Measurements from ENCODE around the gene CHD1L.
"Not testable (repeated sequence)": the region's sequence is repeated elsewhere in the genome, so short reads cannot be mapped to it uniquely, and the experiment has no call there.

Gene CHD1L

DNA sequence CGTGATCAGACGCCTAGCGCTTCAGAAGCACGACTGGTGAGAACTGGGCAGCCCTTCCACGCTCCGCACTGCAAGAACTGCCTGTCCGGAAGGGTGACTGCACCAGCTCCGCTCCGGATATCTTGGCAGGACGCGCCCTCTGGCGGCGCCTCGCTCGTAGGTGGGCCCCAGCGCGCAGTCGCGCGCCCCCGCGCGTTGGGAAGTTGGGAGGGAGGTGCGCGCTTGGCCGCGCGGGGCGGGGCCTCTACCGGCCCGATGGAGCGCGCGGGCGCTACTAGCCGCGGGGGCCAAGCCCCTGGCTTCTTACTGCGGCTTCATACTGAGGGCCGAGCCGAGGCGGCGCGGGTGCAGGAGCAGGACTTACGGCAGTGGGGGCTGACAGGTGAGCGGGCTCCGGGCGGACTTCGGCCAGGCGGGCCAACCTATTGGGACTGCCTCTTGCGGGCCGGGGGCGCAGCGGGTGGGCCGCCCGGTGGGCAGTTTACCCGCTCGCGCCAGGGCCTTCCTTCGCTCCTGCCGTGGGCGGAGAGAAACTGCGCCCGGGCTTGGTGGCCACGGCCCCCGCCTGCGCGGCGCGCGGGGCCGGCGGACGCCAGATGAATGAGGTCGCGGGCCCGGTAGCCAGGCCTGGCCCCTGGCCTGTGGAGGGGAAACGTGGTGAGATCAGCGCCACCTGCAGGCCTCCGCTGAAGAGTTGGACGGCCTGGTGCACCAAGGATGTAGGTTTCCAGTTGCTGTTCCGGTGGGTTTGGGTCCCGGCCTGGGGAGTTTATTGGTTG, at the start of gene CHD1L:
TSS of gene CHD1L (plus strand) at position 236 of the 779 bp plus-strand sequence. CDS start at position 256, 20 bp downstream.
- peak; percentile 87 for DNase-seq (ENCODE audit: low spot score)

DNA sequence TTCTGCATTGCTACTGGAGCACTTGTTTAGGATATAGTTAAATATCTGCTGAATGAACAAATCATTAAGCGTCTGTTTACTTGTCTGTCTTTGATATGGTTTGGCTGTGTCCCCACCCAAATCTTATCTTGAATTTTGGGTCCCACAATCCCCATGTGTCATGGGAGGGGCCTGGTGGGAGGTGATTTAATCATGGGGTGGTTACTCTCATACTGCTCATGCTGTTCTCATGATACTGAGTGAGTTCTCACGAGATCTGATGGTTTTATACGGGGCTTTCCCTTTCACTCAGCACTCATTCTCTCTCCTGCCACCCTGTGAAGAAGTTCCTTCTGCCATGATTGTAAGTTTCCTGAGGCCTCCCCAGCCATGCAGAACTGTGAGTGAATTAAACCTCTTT, 45.2 kb upstream of the CHD1L start:
- DNase-seq (ENCODE audit: low spot score): not testable (repeated sequence)

DNA sequence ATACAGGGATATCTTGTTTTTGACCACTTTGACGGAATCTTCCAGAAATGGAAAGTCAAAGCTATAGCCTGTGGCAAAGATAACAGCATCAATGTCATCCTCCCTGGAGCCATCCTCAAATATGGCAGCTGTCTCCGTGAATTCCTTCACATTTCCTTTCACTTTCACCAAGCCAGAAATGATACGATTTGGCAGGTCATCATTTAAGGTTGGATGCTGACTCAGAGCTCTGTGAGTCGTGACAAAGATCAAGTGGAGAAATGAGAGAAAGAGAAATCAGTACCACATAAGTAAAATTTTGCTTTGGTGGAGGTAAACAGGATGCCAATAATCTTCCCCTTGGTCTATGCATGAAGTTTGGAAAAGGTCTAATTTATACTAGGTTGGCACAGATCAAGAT, 41.2 kb upstream of the CHD1L start:
- DNase-seq (ENCODE audit: low spot score): peak; percentile 27

DNA sequence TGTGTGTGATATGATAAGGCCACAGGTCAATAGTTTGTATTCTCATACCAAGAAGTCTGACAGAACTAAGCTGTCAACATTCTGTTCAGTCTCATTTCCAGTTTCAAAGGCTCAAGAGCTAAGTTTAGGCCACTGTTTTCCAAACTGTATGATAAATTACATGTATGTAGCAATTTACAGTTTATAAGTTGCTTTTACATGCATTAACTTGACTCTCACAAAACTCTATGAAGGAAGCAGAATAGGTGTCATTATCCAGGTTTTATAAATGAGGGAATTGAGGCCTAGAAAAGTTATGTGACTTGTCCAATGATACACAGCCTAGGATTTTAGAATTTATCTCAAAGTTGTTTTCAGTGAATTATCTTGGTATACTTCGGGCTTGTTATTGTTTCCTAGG, 40.7 kb upstream of the CHD1L start:
- DNase-seq (ENCODE audit: low spot score): no peak

DNA sequence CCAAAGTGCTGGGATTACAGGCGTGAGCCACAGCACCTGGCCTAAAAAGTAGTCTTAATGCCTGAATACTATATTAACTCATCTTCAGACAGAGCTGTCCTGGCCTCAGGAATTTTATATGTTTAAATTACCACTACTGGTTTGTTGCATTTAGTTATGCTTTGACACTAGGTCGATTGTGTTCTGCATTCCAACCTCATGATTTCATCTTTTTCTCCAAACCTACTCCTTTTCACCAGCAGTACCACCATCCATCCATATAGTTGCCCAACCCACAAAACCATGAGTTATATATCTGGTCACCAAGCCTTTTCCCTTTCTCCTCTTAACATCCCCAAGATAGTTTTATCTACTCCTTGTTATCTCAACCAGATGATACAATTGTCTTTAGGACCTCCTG, 39.9 kb upstream of the CHD1L start:
- peak; percentile 77 for DNase-seq (ENCODE audit: low spot score)

DNA sequence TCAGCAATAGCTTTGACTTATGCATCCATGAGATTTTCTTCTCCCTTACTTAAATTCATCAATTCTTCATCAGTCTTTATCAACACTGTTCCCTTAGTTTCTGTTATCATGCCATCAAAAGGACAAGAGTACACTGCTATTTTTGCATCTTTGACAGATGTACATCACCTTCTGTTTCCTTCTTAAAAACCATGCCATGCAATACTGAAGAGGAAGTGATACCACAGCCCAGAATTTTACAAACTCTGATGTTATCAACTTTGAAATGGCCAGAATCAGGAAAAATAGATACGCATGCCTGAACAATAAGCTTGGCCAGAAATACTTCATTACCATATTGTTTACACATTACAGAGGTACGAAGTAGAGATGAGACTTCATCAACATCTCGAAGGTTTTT, 38.4 kb upstream of the CHD1L start:
- DNase-seq (ENCODE audit: low spot score): no peak

DNA sequence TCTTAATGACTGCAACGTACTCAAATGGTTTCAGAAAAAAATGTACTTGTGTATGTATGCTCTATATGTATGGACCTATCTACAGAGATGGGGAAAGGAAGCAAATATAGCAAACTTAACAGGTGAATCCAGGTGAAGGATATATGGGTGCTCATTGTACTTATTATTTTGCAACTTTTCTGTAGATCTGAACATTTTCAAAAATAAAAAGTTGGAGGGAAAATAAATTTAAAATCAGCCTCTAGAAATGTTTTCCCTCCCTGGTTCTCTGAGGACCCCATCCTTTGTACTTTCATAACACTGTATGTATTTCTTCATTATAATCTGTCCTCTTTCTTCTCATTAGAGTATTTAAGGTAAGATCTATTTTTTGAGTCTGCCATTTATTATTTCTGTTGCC, 35.3 kb upstream of the CHD1L start:
- no peak for DNase-seq (ENCODE audit: low spot score)

DNA sequence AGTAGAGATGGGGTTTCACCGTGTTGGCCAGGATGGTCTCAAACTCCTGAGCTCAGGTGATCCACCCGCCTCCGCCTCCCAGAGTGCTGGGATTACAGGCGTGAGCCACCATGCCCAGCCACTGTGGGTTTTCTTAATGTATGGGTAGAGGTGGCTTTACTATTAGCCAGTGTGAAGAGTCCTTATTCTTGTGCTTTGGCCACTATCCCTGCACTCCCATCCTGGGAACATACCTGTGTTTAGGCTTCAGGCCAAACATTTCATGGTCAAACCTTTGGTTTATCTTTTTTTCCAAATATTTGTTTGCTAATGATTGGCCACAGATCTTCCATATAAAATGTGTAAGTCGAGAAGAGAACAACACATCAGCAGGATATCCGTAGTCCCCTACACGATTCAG, 33.9 kb upstream of the CHD1L start:
- DNase-seq (ENCODE audit: low spot score): no peak

DNA sequence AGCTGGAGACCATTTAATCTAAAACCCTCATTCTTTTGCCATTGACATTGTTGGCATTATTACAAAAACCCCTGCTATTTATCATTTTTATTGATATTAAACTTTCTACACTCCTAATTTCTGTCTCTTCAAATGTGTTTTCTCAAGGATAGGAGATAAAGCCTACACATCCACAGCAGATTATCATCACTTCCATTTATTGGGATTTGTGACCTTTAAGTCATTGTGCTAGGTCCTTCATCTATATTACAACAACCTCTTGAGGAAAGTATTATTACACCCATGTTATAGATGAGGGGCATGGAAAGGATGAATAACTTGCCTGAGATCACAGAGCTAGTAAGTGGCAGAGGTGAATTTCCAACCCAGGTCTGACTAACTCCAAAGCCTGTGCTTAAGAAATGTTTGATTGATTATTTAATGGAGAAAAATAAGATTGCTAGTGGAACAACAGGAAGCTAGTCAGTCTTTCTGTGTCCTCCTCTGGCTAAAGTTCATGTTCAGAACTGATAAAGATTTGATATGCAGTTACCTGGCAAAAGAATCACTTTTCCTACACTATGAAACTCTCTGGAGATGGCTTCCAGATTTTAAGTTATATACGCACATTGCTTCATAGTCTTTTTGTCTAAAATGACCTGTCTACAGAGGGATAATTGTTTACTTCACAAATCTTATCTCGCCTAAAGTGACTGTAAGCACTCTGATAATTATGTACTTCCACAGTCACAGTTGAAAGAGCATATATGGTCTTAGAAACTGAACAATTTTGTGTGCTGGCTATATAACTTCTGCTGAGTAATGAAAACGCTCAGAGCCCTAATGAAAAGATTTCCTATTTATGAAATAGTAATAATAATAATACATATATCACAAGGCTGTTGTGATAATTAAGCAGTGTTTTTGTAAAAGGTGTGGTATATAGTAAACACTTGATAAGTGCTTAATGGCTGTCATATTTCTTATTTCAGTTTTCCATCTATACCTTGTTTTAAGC, 32.4 kb upstream of the CHD1L start:
- no peak for DNase-seq (ENCODE audit: low spot score)

DNA sequence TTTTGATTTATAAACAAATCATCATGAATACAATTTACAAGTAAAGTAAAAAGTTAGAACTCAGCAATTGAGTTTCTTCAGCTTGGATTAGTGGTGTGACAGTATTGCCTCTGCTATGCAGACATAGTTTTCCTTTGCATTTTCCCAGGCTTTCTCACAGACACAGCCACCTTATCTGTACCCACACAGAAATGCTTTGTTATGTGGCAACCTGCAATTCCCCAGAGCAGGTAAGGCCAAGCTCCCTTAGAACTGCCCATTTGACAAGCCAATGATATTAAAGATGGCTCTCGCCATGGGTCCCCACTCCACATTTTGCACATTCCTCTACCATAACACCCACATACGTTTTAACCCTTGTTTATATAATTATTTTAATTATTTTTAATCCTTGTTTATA, 31.5 kb upstream of the CHD1L start:
- DNase-seq (ENCODE audit: low spot score): no peak

DNA sequence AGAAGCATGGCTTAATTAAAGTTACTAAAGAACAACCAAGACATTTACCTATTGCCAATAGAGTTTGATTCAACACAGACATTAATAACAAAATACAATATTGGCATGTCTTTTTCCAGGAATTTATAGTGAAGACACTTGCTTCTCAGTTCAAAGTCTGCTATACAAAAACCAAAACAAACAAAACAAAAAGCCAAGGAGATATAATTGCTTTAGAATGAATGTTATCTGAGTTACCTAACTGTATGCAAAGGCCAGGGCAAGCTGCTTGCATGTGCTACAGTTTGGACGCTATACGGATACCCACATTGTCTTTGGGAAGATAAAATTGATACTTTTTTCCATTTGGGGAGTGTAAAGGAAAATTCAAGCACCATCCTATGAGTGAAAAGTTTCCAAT, 30.9 kb upstream of the CHD1L start:
- DNase-seq (ENCODE audit: low spot score): no peak

DNA sequence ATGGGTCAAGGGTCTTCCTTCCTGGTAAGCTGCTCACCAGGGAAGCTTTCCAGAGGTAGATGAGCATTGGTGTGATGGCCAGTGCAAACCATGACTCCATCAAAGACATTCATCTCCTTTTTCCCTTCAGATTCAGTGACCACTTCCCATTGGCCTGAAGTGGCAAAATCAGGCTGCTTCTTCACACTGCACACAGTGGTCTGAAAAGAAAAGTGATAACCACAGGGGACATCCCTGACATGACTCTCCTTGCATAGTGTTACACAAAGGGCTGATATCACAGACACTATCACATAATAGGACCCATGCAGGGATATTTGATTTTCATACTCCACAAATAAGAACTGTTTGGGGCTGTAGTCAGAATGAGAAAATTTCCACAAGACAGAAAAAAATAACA, 29.2 kb upstream of the CHD1L start:
- DNase-seq (ENCODE audit: low spot score): no peak

DNA sequence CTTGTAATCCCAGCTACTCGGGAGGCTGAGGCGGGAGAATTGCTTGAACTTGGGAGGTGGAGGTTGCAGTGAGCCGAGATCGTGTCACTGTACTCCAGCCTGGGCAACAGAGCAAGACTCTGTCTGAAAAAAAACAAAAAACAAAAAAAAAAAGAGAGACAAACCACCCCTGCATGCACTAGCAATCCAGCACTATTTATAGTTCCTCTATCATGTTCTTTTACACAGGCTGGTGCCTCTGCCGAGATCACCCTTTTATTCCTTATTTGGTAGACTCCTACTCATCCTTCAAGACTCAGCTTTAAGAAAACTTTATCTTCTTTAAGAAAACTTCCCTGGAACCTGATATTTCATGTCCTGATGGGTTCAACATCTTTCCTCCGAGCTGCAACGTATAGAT, 28.2 kb upstream of the CHD1L start:
- no peak for DNase-seq (ENCODE audit: low spot score)

DNA sequence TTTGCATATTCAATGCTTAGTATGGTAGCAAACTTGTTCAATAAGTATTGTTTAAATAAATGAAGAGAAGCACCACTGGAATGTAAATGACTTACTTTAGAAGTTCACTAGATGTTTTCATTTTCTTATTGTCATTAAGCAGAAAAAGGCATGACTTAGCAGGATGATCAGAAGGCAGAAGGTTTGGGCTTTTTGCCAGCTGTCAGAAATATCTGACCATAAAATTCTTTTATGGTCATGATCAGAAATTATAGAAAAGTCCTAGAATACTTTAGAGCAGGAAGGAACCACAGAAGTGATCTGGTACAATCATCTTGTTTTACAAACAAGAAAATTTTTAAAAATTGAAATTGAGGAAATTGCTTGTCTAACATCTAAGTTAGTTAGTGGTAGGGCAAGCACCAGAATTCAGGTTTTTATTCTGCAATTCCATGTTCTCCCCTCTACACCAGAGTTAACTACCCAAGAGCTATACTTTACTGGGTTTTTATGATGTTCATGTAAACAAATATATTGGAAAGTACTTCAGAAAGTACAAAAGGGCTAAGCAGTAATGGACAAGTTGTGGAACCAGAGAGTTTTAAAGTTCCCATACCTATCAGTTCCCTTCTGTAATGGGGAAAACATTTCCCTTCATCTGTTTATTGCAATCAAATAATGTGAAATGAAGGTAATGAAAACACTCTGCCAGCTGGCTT, 27.5 kb upstream of the CHD1L start:
- DNase-seq (ENCODE audit: low spot score): no peak

DNA sequence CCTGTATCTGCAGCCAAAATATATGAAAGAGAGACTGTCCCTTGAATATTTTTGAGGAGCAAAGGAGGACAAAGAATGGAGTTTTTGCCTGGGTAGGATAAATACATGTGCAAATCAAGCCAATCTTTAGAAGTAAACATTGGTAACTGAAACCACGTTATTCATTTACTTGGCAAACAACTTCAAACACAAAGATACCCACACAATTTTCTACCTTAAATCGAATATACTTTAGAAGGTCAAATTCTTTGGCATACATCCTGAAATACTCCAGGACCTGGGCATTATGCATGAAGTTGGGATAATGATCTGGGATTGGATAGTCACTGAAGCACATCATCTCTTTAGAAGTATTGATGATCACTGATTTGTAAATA, 27.0 kb upstream of the CHD1L start:
- no peak for DNase-seq (ENCODE audit: low spot score)

DNA sequence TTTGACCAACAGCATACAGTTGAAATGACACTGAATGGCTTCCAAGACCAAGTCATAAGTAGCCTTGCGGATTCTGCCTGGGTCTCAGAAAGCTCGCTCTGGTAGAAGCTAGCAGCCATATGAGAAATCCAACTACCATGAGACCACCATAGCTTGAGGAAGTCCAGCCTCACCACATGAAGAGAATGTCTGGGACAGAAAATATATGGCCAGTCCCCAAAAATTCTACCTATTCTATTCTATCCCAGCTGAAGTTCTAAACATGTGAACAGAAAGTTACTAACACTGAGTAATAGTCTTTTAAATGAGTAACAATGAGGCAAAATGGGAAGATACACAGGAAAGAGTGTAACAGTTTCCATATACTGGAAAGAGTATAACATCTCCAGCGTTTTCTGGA, 26.4 kb upstream of the CHD1L start:
- no peak for DNase-seq (ENCODE audit: low spot score)

DNA sequence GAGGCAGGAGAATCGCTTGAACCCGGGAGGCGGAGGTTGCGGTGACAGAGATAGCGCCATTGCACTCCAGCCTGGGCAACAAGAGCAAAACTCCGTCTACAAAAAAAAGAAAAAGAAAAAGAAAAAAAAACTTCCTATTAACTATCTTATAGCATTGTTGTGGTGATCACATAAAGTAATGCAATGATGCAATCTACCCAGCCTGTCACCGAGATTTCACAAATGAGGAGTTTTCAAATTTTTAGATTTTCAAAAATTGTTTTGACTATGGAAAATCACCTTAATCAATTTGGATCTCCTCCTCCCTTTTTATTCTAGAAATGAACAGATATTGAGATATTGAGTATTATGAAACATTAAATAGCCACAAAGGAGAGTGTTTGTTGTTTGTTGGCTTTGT, 25.3 kb upstream of the CHD1L start:
- DNase-seq (ENCODE audit: low spot score): no peak

DNA sequence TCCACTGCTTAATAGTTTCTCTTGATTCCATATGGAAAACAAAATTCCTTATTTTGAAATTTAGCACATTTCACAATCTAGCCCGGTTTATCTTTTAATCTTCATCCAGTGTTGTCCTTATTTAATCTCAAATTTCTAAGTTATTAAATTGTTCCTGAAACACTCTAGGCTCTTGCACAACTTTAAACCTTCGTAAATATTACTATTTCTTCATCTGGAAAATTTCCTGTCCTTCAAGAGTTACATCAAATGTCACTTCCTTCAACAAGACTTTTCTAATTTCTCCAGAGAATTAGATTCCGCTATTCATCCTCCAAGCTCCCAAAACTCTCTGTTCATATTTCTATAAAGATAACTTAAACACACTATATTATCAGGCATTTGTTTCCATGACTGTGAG, 23.9 kb upstream of the CHD1L start:
- no peak for DNase-seq (ENCODE audit: low spot score)

DNA sequence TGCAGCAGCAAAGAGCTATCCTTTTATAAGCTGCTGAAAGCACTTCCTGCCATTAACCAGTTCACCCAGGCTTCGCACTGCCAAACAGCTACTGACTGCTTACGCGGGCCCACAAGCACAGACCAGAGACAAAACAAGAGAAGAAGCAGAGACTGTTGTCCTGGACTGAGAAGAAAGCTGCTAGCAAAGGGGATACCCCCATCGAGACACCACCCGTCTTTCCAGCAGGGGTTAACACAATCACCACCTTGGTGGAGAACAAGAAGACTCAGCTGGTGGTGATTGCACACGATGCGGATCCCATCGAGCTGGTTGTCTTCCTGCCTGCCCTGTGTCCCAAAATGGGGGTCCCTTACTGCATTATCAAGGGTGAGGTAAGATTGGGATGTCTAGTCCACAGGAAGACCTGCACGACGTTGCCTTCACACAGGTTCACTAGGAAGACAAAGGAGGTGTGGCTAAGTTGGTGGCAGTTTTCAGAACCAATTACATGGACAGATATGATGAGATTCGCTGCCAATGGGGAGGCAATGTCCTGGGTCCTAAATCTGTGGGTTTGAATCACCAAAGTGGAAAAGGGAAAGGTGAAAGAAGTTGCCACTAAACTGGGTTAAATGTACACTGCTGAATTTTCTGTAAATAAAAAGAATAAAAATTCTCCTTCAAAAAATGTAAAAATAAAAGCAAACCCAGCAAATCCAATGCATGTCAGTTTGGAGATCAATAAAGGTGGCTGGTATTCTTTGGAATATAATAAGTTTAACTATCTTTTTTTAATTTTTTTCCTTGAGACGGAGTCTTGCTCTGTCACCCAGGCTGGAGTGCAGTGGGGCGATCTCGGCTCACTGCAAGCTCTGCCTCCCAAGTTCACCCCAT, 18.5 kb upstream of the CHD1L start:
- no peak for DNase-seq (ENCODE audit: low spot score)

DNA sequence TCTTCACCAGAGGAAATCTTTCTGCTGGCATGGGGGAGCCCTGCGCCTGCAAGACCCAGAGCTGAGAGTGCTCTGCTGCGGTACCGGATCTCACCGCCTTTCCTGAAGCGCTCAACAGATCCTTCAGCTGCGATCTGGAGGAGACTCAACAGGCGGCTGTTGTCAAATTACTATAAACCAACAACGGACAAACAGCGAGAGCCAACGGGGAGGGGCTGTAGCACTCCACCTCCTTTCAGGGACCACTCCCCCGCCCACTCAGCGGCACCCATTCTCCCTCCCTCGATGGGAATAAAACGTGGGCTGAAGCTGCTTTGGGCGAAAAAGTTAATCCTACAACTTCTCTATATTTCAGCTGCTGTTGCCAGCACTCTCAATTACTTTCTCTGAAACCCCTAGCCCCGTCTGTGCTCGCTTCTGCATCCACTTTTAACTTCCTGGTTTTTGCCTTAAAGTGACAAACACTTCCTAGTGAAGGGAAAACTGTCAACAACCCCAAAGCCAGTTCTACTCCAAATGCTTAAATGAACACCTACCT, 17.2 kb upstream of the CHD1L start, which contains the start of gene FMO5:
TSS of gene FMO5 (minus strand) at position 147 of the 538 bp plus-strand sequence. CDS start 310 bp downstream, outside the sequence.
- peak; percentile 48 for DNase-seq (ENCODE audit: low spot score)

DNA sequence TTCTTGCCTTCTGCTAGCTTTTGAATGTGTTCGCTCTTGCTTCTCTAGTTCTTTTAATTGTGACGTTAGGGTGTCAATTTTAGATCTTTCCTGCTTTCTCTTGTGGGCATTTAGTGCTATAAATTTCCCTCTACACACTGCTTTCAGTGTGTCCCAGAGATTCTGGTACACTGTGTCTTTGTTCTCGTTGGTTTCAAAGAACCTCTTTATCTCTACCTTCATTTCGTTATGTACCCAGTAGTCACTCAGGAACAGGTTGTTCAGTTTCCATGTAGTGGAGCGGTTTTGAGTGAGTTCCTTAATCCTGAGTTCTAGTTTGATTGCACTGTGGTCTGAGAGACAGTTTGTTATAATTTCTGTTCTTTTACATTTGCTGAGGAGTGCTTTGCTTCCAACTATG, 11.5 kb upstream of the CHD1L start:
- DNase-seq (ENCODE audit: low spot score): not testable (repeated sequence)
